Caco-2 (cell line): ENCODE measurements around the gene OSBPL5. TPM values are rescaled to one million over a fixed set of nuclear protein-coding genes. Genes with fewer than 3 reads are reported as not detected.

ENCODE experiments used
- BruUV-seq: library from RNA; stranded (reverse); fragments of 400-500 nt; replicated peaks from 2 replicates; lab custom pipeline; 2021; lab: Mats Ljungman, UMichigan
- CTCF ChIA-PET: fragments of 300-600 bp; sonication (Branson Sonifier 250); formaldehyde crosslinking; loops from one replicate; lab custom pipeline; 2022; ENCODE audit warnings: antibody characterized with exemption; lab: Charles Lee
- POLR2A ChIA-PET: fragments of 300-600 bp; sonication (Branson Sonifier 250); formaldehyde crosslinking; loops from one replicate; lab custom pipeline; 2022; ENCODE audit warnings: antibody characterized with exemption; lab: Charles Lee
- DNase-seq, 2 experiments: peaks; one replicate each; pipeline versions ENCODE4 v3.0.0 to v3.0.0-alpha.2; 2020 to 2022
- H3K27me3 ChIP-seq: replicated peaks from 2 replicates; pipeline ENCODE4 v1.6.0; 2011; ENCODE audit warnings: low read length; ENCODE audit not compliant: control insufficient read depth, insufficient read depth
- H3K36me3 ChIP-seq: 2 replicates; pipeline ENCODE4 v1.5.1; 2011; ENCODE audit warnings: low read length; ENCODE audit not compliant: control insufficient read depth, insufficient read depth
- H3K4me1 ChIP-seq: fragments of 250-450 bp; sonication (Bioruptor Pico); 2 replicates; pipeline ENCODE4 v1.5.1; 2020; ENCODE audit warnings: mild to moderate bottlenecking
- H3K4me3 ChIP-seq: 2 replicates; pipeline ENCODE4 v1.5.1; 2011; ENCODE audit warnings: low read depth, mild to moderate bottlenecking, control low read depth, low read length
- H3K9me3 ChIP-seq: fragments of 250-450 bp; sonication (Bioruptor Pico); 2 replicates; pipeline ENCODE4 v1.5.1; 2020; ENCODE audit warnings: mild to moderate bottlenecking, moderate library complexity
- H3K27ac Mint-ChIP-seq: one replicate; pipeline ENCODE4 v1.8.0; 2022; ENCODE audit warnings: mixed read lengths; ENCODE audit not compliant: unreplicated experiment
- H3K27me3 Mint-ChIP-seq: one replicate; pipeline ENCODE4 v1.8.0; 2022; ENCODE audit warnings: mixed read lengths; ENCODE audit not compliant: insufficient read depth, unreplicated experiment
- H3K36me3 Mint-ChIP-seq: one replicate; pipeline ENCODE4 v1.8.0; 2022; ENCODE audit warnings: mild to moderate bottlenecking, mixed read lengths; ENCODE audit not compliant: insufficient read depth, unreplicated experiment
- H3K4me1 Mint-ChIP-seq: one replicate; pipeline ENCODE4 v1.8.0; 2022; ENCODE audit warnings: low read depth, mixed read lengths; ENCODE audit not compliant: unreplicated experiment
- H3K4me3 Mint-ChIP-seq: one replicate; pipeline ENCODE4 v1.8.0; 2022; ENCODE audit warnings: mild to moderate bottlenecking, moderate library complexity, mixed read lengths; ENCODE audit not compliant: unreplicated experiment
- H3K9me3 Mint-ChIP-seq: one replicate; pipeline ENCODE4 v1.8.0; 2022; ENCODE audit warnings: mixed read lengths; ENCODE audit not compliant: unreplicated experiment
- CTCF ChIP-seq, 2 experiments: fragments of 200-600 bp in 1 of 2; IDR thresholded peaks; 1 replicate in 1 of 2; 2 replicates in 1 of 2; pipeline versions ENCODE4 v1.5.1 to v1.8.0; 2011 to 2022; ENCODE audit warnings: antibody characterized with exemption in 1 of 2, control low read depth in 1 of 2, inconsistent platforms in 1 of 2, low read depth in 1 of 2, low read length in 1 of 2, mild to moderate bottlenecking in 1 of 2, moderate library complexity in 1 of 2; ENCODE audit not compliant: insufficient read depth in 1 of 2, severe bottlenecking in 1 of 2, unreplicated experiment in 1 of 2
- intact Hi-C: fragments of 100-400 bp; cut with micrococcal nuclease; formaldehyde crosslinking; loops from one replicate; pipeline ENCODE4 v1.10.0; 2022; ENCODE audit not compliant: unreplicated experiment
- total RNA-seq: library from RNA; stranded (reverse); gene quantifications from 2 replicates; pipeline ENCODE4 v1.2.3, GENCODE V29; 2022

The OSBPL5 gene
- total RNA-seq, 1 experiment from 2014 or later = 4.9 TPM

DNA sequence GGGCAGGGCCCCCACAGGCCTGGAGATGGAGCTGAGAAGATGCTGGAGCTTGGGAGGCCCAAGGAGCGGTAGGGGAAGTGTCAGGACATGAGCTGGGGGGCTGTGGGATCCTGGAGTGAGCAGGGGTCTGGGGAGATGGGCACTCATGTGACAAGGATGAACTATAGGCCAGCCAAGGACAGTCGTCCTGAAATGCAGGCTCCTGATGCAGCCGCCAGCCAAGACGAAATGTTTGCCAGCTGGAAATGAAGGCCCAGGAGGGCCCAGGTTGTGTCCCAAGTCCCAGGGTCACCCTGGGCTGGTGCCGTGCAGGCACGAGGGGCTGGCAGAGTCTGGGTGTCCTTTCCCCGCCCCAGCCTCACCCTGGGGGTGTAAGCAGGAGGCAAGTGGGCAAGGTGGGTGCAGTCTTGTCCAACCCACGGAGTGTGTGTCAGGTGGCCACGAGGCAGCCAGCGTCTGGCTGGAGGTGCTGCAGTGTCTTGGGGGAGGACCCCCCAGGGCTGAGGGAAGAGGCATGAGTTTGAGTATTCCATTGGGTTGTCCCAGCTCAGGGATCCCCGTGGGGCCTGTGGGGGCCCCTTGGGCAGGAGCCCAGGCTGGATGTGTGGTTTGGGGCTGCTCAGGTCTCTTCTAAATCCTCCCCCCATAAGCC lies 32.1 kb upstream of the OSBPL5 start:
- Histone ChIP-seq H3K4me1 (no peaks in the 10 kb centered on the region), H3K36me3 (no peaks in the 10 kb centered on the region), H3K4me3 (no peak overlapping the region), H3K9me3 (no peaks in the 10 kb centered on the region), H3K27me3 (peaks cover 1% of the 10 kb centered on the region)
- BruUV-seq = no TSS peak
- POLR2A ChIA-PET = no interaction called here
- intact Hi-C loops = no loop called here
- no peak for TF ChIP-seq CTCF (IDR thresholded peaks at IDR 0.05; ENCODE audit: insufficient read depth in 1 of 2, low read depth in 1 of 2, low read length in 1 of 2, severe bottlenecking in 1 of 2, unreplicated experiment in 1 of 2)
- peaks cover 3% of the 10 kb centered on the region for H3K27me3 Mint-ChIP-seq
- H3K36me3 Mint-ChIP-seq = no peaks in the 10 kb centered on the region
- DNase-seq = no peak
- H3K27ac Mint-ChIP-seq = no peak overlapping the region
- no peaks in the 10 kb centered on the region for H3K9me3 Mint-ChIP-seq
- CTCF ChIA-PET = no interaction called here
- no peak overlapping the region for H3K4me3 Mint-ChIP-seq
- no peaks in the 10 kb centered on the region for H3K4me1 Mint-ChIP-seq

GRCh38 chr11:3196161-3197043 lies 31.3 kb upstream of the OSBPL5 start:
- intact Hi-C loops = no loop called here
- Mint-ChIP-seq H3K36me3 (no peaks in the 10 kb centered on the region), H3K27me3 (peaks cover 3% of the 10 kb centered on the region), H3K4me1 (no peaks in the 10 kb centered on the region), H3K4me3 (no peak overlapping the region), H3K27ac (no peak overlapping the region), H3K9me3 (no peaks in the 10 kb centered on the region)
- no peak for DNase-seq
- H3K4me1 ChIP-seq = no peaks in the 10 kb centered on the region
- H3K4me3 ChIP-seq = no peak overlapping the region
- no peaks in the 10 kb centered on the region for H3K9me3 ChIP-seq
- ChIA-PET CTCF (no interaction called here), POLR2A (no interaction called here)
- no TSS peak for BruUV-seq
- H3K36me3 ChIP-seq = no peaks in the 10 kb centered on the region
- TF ChIP-seq CTCF (IDR thresholded peaks at IDR 0.05; ENCODE audit: insufficient read depth in 1 of 2, low read depth in 1 of 2, low read length in 1 of 2, severe bottlenecking in 1 of 2, unreplicated experiment in 1 of 2) = no peak
- H3K27me3 ChIP-seq = peaks cover 1% of the 10 kb centered on the region

DNA sequence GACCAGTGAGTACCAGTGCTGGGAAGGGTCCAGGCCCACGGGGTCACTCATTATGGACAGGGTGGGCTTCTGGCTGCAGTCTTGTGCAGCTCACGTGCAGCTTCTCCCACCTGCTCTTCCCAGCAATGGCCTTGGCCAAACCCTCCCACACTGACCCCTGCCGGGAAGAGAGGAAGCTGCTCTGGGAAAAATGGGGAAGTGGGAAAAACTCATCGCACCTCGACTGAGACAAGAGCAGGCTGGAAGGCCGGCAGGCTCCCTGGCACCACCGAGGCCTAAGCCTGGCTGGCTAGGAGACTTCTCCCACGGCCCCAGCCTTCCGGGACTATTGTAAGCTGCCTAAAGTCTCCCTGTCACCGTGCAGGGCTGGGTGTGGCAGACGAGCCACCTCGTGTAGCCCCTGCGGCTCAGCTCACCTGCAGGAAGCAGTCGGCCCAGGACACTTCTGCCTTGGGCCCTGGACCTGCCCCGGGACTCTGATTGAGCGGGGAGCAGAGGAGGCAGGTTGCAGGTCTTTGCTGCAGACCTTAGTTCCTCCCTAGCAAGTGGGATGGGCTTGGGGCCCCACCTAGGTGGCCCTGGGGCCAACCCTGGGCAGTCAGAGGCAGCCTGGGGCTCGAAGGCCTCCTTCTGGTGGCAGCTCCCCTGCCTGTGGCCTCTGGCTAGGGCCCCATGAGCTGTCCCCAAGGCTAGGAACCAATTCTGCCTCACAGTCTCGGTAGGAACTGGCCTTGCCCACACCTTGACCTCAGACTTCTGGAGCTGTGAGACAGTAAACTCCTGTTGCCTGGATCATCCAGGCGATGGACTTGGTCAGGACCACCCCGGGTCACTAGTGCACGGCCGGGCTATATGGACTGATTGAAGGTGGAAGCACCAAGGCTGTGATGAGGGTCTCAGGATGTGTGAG lies 30.4 kb upstream of the OSBPL5 start:
- Mint-ChIP-seq H3K4me3 (no peak overlapping the region), H3K4me1 (no peaks in the 10 kb centered on the region), H3K27me3 (peaks cover 3% of the 10 kb centered on the region), H3K27ac (no peak overlapping the region), H3K9me3 (no peaks in the 10 kb centered on the region), H3K36me3 (no peaks in the 10 kb centered on the region)
- Histone ChIP-seq H3K4me3 (no peak overlapping the region), H3K27me3 (peaks cover 1% of the 10 kb centered on the region), H3K36me3 (no peaks in the 10 kb centered on the region), H3K9me3 (no peaks in the 10 kb centered on the region), H3K4me1 (no peaks in the 10 kb centered on the region)
- POLR2A ChIA-PET = no interaction called here
- CTCF ChIA-PET = interaction anchor here (1.1 kb wide), 1 partner anchor 57 kb away, joined by 3 read pairs; no protein-coding TSS in a partner anchor
- peak; percentile 19 to 56 for TF ChIP-seq CTCF (IDR thresholded peaks at IDR 0.05; ENCODE audit: insufficient read depth in 1 of 2, low read depth in 1 of 2, low read length in 1 of 2, severe bottlenecking in 1 of 2, unreplicated experiment in 1 of 2)
- no TSS peak for BruUV-seq
- intact Hi-C loops = no loop called here
- DNase-seq = peak in 1 of 2 experiments; percentile 35
